ENCODE measurements around the gene RBFOX2. TPM values are rescaled to one million over a fixed set of nuclear protein-coding genes. Genes with fewer than 3 reads are reported as not detected.

RBFOX2 gene
- total and polyA plus RNA-seq, 2 donors = 86.5 to 278 TPM

DNA sequence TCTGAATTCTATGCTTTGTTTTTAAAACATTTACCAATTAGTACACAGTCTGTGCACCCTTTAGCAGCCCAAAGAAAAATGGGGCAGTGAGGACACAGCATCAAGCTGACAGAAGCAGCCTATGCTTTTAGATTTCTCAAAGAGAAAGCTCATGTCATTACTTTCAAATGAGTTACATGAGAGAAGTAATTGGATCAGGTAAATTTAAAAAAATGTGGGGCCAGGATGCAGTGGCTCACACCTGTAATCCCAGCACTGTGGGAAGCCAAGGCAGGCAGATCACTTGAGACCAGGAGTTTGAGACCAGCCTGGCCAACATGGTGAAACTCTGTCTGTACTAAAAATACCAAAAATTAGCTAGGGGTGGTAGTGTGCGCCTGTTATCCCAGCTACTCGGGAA lies 253.3 kb downstream of the RBFOX2 start:
- no peak overlapping the region for H3K4me3 ChIP-seq (ENCODE audit: low read depth, low read length)
- H3K36me3 ChIP-seq (ENCODE audit: insufficient read depth) = no peaks in the 10 kb centered on the region
- no peak for DNase-seq (ENCODE audit: extremely low spot score)
- WGBS = 90% methylated on average over 2 of the region's 2 CpGs
- no peak overlapping the region for H3K27ac ChIP-seq (ENCODE audit: low read depth)
- no peaks in the 10 kb centered on the region for H3K4me1 ChIP-seq (ENCODE audit: insufficient read depth)

DNA sequence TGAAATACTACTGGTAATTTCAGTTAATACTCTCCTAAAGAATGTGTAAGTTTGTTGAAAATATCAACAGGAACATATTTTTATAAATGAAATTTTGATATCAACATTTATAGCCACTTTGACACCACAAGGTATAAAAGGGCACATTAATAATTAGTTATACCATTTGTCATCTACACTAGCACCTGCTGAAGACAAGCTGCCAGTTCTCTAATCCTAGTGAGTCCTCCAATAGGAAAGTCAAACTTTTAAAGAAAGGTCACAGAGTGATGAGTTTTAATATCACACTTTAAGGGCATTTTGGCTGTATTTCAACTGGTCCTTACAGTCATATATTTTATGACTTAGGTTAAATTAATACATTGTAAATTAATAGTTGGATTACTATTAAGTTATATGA lies 258.6 kb downstream of the RBFOX2 start:
- DNase-seq (ENCODE audit: extremely low spot score) = no peak
- no peaks in the 10 kb centered on the region for H3K4me1 ChIP-seq (ENCODE audit: insufficient read depth)
- H3K27ac ChIP-seq (ENCODE audit: low read depth) = no peak overlapping the region
- no peaks in the 10 kb centered on the region for H3K36me3 ChIP-seq (ENCODE audit: insufficient read depth)
- no peak overlapping the region for H3K4me3 ChIP-seq (ENCODE audit: low read depth, low read length)

DNA sequence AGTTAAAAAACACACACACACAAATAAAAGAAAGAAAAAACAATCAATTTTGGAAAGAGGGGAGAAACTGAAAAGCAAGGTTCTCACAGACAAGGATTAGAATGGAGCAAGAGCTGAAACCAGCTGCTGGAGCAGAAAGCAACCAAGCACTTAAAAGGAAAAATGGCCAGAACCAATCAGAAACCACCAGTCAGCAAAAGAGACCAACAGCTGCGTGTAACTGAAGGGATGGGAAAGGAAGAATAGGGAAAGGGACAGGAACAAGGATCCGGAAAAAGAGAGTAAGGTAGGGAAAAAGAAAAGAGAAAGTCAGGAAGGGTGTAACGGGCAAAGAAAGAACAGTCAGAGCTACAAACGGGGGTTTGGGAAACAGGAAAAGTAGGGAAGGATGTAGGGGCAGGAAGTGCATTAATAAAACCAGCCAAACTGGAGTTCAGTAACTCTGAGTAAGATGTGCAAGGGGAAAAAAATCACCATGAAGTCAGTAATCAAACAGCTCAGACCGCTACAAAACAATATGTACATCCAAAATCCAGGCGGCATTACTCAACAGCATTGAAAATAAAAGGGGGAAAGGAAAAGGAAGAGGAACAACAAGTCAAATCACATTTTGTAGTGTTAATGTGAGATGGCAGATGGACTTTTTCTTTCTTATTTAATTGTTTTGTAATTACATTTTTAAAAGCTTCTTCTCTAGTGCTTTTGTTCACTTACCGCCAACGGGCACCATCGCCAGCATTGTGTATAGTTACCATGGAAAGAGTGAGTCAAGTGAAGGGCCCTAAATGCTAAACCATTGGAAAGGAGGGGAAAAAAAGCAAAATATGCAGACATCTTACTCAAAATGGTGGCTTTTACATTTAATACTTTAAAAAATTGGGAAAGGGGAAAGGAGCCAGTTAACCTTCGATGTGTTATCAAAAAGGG lies 261.7 kb downstream of the RBFOX2 start:
- Histone ChIP-seq H3K4me3 (ENCODE audit: low read depth, low read length) (no peak overlapping the region), H3K36me3 (ENCODE audit: insufficient read depth) (no peaks in the 10 kb centered on the region), H3K27ac (ENCODE audit: low read depth) (no peak overlapping the region), H3K4me1 (ENCODE audit: insufficient read depth) (no peaks in the 10 kb centered on the region)
- no peak for DNase-seq (ENCODE audit: extremely low spot score)
- WGBS = 67% methylated on average over 10 of the region's 10 CpGs

DNA sequence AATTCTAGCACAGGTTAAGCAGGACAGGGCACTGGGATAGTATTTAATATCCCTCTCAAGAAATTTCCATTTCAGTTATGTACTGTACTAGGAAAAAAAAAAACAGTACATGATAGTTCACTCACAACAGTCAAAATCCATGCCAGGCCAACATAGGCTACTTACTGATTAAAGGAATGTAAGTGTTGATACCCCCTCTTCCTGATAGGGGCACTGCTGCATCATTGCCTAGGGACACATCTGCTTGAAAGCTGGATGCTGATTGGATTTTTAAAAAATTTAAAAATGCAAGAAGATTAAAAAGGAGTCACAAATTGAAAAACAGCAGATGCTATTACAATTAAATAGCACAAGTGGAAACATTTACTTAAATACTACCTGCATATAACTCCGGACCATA lies 267.6 kb downstream of the RBFOX2 start:
- Histone ChIP-seq H3K4me3 (ENCODE audit: low read depth, low read length) (no peak overlapping the region), H3K27ac (ENCODE audit: low read depth) (no peak overlapping the region), H3K4me1 (ENCODE audit: insufficient read depth) (no peaks in the 10 kb centered on the region), H3K36me3 (ENCODE audit: insufficient read depth) (no peaks in the 10 kb centered on the region)
- WGBS = 96% methylated on average over 1 of the region's 1 CpG
- no peak for DNase-seq (ENCODE audit: extremely low spot score)

DNA sequence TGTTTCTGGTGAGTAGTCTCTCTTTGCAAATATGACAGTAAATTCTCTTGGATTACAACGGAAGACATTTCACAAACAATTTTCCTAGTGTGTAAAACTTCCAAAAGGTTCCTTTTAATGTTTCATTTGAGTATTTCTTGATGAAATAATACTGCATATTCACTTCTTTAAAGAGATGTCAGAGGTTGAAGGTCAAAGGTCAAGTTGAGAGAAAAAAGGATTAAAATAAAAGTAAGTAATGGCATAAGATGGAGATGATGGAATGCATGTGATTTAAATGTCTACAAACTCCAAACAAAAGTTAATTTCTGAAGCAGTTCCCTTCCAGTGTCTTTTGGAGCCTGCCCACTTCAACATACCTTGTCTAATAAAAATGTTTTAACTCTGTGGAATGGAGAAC lies 270.2 kb downstream of the RBFOX2 start:
- Histone ChIP-seq H3K36me3 (ENCODE audit: insufficient read depth) (no peaks in the 10 kb centered on the region), H3K27ac (ENCODE audit: low read depth) (no peak overlapping the region), H3K4me1 (ENCODE audit: insufficient read depth) (no peaks in the 10 kb centered on the region), H3K4me3 (ENCODE audit: low read depth, low read length) (no peak overlapping the region)
- 51% methylated on average over 1 of the region's 1 CpG for WGBS
- no peak for DNase-seq (ENCODE audit: extremely low spot score)

DNA sequence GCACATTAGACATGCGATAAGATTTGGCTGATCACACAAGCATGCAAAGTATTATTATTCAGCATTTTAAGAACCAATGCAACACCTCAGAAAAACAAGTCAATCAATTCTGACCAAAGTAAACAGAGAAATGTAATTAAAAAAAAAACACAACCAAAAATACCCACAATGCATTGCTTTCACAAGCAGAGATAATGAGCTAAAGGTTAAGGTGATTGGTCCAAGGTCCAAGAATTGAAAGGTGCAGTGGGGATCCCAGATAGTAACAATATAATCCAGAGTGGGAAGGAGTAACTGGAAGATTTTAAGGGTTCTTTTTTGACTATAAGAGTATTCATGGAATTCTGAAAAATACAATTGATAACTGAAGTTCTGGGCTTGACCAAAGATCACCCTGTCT lies 271.9 kb downstream of the RBFOX2 start:
- H3K4me1 ChIP-seq (ENCODE audit: insufficient read depth) = no peaks in the 10 kb centered on the region
- no peak overlapping the region for H3K27ac ChIP-seq (ENCODE audit: low read depth)
- no peaks in the 10 kb centered on the region for H3K36me3 ChIP-seq (ENCODE audit: insufficient read depth)
- H3K4me3 ChIP-seq (ENCODE audit: low read depth, low read length) = no peak overlapping the region
- DNase-seq (ENCODE audit: extremely low spot score) = no peak
- WGBS = 100% methylated on average over 1 of the region's 1 CpG

DNA sequence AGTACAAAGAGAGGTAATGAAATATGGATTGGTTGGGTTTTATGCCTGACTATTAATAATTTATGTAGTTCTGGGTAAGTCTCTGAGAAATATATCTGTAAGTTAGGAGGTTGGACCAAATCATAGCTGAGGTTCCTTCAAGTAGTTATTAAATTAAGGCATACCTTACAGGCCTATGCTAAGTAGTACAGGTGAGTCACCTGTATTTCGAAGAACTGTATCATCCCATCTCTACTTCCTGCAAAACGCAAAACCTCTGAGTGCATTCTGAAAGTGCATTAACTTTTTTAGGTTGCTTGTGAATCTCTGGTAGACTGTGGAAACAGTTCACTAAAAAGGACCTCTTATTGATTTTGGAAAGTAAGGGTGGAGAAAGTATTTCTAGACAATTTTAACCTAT lies 273.9 kb downstream of the RBFOX2 start:
- H3K27ac ChIP-seq (ENCODE audit: low read depth) = no peak overlapping the region
- no peak for DNase-seq (ENCODE audit: extremely low spot score)
- H3K4me1 ChIP-seq (ENCODE audit: insufficient read depth) = no peaks in the 10 kb centered on the region
- H3K4me3 ChIP-seq (ENCODE audit: low read depth, low read length) = no peak overlapping the region
- WGBS = 90% methylated on average over 2 of the region's 2 CpGs
- H3K36me3 ChIP-seq (ENCODE audit: insufficient read depth) = no peaks in the 10 kb centered on the region

DNA sequence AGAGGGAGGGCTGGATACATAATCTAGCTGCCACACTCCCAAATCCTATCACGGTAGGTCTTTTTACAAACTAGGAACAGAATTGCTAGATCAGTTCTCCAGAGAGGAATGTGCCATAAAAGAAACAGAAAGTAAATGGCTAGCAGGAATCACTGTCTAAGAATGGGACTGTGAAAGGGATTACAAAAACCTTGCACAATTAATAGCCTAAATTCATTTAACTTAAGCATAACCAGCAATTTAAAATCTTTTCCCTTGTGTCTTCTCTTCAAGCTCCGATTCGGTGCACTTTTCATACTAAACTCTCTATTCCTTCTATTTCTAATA lies 275.8 kb downstream of the RBFOX2 start:
- H3K27ac ChIP-seq (ENCODE audit: low read depth) = no peak overlapping the region
- H3K4me3 ChIP-seq (ENCODE audit: low read depth, low read length) = no peak overlapping the region
- no peaks in the 10 kb centered on the region for H3K4me1 ChIP-seq (ENCODE audit: insufficient read depth)
- no peak for DNase-seq (ENCODE audit: extremely low spot score)
- no peaks in the 10 kb centered on the region for H3K36me3 ChIP-seq (ENCODE audit: insufficient read depth)
- 69% methylated on average over 3 of the region's 3 CpGs for WGBS

DNA sequence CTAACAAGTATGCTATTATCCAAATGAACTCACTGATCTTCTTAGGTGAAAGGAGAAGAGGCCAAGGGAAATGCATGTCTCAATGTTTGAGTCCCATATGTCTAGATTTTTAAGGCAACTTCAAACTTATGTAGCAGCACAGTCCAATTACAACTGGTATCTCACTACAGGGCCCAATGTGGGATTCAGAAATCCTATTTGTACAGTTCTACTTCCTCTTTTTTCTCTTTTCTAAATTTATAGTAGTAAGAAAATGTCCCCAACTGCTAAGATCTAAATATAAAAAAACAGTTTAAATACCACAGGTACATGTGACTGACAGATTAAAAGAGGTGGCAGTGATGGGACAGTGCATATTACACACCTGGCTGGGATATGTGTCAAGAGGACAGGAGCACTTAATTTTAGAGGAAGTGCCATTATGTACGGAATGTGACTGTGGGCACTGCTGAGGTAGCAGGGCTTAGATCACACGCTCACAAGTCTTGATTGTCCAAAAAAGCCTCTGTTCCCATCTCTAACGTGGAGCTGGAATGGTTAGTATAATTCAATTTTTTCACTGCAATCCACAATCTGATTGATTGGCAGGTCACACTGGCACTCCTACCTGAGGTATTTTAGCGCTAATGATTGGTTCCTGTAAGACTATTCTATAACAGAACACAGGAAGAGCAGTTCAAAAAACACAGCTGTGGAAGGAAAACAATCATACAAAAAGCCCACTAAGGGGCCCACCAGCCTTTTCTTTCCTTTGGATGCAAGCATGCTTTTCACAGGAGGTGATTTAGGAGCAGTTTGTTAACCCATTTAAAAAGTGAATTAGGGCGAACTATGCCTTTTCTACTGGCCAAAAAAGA lies 276.4 kb downstream of the RBFOX2 start:
- 68% methylated on average over 5 of the region's 5 CpGs for WGBS
- Histone ChIP-seq H3K36me3 (ENCODE audit: insufficient read depth) (no peaks in the 10 kb centered on the region), H3K4me1 (ENCODE audit: insufficient read depth) (no peaks in the 10 kb centered on the region), H3K27ac (ENCODE audit: low read depth) (no peak overlapping the region), H3K4me3 (ENCODE audit: low read depth, low read length) (no peak overlapping the region)
- DNase-seq (ENCODE audit: extremely low spot score) = no peak

DNA sequence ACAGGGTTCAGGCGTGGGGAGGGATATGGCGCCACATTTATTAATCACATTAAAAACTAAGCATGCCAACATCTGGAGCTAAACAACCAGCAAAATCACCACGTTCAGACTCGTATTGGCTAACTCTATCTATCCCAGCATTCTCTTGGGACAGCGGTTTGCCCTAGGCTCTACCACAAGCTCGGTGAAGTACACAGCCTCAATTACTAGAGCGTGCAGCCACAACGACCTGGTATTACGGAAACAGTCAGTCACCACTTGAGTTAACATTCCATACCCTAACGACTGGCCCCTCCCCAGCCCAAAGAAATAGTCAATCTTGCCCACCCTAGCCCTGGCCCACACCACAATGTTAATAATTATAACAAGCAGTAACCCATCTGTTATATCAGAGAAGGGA lies 278.8 kb downstream of the RBFOX2 start:
- no peak for DNase-seq (ENCODE audit: extremely low spot score)
- Histone ChIP-seq H3K4me3 (ENCODE audit: low read depth, low read length) (no peak overlapping the region), H3K36me3 (ENCODE audit: insufficient read depth) (peaks cover 3% of the 10 kb centered on the region), H3K4me1 (ENCODE audit: insufficient read depth) (no peaks in the 10 kb centered on the region), H3K27ac (ENCODE audit: low read depth) (no peak overlapping the region)
- 76% methylated on average over 10 of the region's 10 CpGs for WGBS

DNA sequence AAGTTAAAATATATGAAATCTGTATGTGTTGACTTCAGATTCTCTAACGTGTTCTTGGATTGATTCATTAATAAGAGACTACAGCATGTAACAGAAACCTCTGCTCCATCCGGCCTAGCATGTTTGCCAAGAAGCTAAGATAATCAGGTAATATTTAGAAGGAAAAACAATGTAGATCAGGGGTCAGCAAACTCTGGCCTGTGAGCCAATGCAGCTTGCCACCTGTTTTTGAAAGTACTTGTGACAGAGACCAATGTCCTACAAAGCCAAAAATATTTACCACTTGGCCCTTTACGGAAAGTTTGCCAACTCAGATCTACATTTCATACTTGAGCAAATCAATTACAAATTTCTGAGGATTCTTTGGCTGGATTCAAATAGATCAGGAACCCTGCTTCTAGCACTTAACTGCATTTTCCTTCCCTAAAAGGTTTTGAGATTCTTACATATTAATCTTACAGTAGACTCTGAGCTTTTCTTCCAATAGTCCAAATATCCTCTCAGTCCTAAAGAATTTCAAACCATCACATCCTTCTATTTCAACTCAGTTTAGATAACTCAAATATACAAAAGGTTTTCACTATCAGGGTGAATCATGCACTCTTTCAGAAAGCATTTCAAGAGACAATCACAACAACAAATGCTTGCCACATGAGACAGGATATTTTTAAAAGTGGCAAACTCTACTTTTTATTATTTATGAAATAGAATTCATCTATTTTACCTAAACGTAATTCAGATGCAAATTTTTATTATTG lies 281.5 kb downstream of the RBFOX2 start:
- 43% methylated on average over 4 of the region's 4 CpGs for WGBS

DNA sequence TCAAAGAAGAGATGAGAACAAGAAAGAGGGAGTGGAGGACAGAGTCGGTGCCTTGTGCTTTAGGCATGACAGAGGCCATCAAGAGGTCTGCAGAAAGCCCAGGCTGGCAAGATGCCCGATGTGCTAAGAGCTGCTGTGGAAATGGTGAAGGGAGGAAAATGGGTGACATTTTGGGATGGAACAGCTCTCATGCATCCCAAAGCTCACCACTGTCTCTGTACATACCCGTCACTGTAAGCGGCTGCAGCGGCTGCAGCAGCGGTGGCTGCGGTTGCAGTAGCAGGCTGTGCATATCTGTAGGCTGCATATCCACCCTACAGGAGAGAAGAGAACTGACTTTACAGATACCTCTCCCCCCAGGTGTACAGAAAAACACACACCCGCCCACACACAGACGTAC lies 282.4 kb downstream of the RBFOX2 start:
- no peak overlapping the region for H3K27ac ChIP-seq (ENCODE audit: low read depth)
- H3K4me1 ChIP-seq (ENCODE audit: insufficient read depth) = no peaks in the 10 kb centered on the region
- no peak for DNase-seq (ENCODE audit: extremely low spot score)
- H3K4me3 ChIP-seq (ENCODE audit: low read depth, low read length) = no peak overlapping the region
- 88% methylated on average over 9 of the region's 9 CpGs for WGBS
- H3K36me3 ChIP-seq (ENCODE audit: insufficient read depth) = peaks cover 4% of the 10 kb centered on the region

More for the DNA sequence above, 281.5 kb downstream of the RBFOX2 start:
- Histone ChIP-seq H3K4me3 (ENCODE audit: low read depth, low read length) (no peak overlapping the region), H3K27ac (ENCODE audit: low read depth) (no peak overlapping the region), H3K36me3 (ENCODE audit: insufficient read depth) (peaks cover 4% of the 10 kb centered on the region), H3K4me1 (ENCODE audit: insufficient read depth) (no peaks in the 10 kb centered on the region)
- no peak for DNase-seq (ENCODE audit: extremely low spot score)

DNA sequence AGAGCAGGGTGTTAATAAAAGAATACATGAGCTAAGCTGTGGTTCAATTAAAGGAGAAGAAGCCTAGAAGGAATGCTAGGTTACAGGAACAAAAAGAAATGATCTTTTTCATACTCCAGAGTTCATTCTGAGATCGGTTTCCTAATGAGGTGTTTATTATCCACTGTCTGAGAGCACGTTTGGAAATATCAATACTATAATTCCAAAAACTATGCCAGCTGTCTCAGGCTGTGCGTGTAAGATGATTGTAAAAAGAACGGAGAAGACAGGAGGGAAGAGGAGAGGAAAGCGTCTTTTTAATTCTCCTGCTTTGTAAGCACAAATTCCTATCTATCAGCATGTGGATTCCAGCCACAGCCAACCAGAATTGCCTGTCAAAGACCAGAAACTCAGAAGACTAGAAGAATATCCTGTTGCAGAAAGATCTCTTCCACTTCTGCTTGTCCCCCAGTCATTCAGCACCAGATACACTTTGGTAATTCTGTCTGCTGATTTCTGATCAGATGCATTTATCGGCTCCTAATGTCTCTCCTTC lies 285.2 kb downstream of the RBFOX2 start:
- Histone ChIP-seq H3K27ac (ENCODE audit: low read depth) (no peak overlapping the region), H3K4me3 (ENCODE audit: low read depth, low read length) (no peak overlapping the region), H3K36me3 (ENCODE audit: insufficient read depth) (peaks cover 4% of the 10 kb centered on the region), H3K4me1 (ENCODE audit: insufficient read depth) (no peaks in the 10 kb centered on the region)
- 40% methylated on average over 6 of the region's 6 CpGs for WGBS
- no peak for DNase-seq (ENCODE audit: extremely low spot score)
